ENCODE measurements around the gene FZR1. TPM values are rescaled to one million over a fixed set of nuclear protein-coding genes. Genes with fewer than 3 reads are reported as not detected.
A peak's percentile ranks its signal among the peaks of the same experiment; 100 is the strongest.

FZR1 gene
- total RNA-seq, 1 donor from 2014 or later = 51.9 TPM

DNA sequence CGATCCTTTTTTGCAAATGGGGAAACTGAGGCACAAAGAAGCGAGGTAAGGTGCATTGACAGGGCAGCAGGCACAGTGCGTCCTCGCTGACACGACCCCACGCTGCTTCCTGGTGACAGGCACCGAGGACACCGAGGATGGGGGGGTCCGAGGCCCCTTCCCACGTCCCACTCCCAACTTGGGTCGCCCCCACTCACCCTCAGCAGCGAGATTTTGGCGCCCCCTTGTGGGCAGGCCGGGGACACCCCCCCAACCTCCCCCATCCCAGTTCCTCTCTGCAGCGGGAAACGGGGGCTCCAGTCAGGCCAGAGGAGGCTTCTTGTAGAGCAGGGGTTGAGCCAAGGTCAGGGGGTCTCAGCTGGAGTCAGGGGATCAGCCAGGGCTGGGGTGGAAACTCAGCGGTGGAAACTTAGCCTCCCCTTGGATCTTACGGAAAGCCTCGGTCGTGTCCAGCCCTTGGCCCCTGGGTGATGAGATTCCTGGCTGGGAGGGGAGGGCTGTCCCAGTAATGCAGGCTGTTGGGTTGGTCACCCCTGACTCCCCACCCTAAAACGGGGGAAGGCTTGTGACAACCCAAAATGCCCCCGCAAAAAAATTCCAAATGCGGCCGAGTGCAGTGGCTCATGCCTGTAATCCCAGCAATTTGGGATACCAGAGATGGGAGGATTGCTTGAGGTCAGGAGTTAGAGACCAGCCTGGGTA lies 34.0 kb upstream of the FZR1 start:
- Histone ChIP-seq H3K4me3 (ENCODE audit: low read depth, low read length) (no peak overlapping the region), H3K27me3 (ENCODE audit: control insufficient read depth, insufficient read depth, low read length) (peaks cover 7% of the 10 kb centered on the region), H3K36me3 (ENCODE audit: control insufficient read depth, insufficient read depth, low read length) (no peaks in the 10 kb centered on the region)
- TF ChIP-seq, protein P1, sequence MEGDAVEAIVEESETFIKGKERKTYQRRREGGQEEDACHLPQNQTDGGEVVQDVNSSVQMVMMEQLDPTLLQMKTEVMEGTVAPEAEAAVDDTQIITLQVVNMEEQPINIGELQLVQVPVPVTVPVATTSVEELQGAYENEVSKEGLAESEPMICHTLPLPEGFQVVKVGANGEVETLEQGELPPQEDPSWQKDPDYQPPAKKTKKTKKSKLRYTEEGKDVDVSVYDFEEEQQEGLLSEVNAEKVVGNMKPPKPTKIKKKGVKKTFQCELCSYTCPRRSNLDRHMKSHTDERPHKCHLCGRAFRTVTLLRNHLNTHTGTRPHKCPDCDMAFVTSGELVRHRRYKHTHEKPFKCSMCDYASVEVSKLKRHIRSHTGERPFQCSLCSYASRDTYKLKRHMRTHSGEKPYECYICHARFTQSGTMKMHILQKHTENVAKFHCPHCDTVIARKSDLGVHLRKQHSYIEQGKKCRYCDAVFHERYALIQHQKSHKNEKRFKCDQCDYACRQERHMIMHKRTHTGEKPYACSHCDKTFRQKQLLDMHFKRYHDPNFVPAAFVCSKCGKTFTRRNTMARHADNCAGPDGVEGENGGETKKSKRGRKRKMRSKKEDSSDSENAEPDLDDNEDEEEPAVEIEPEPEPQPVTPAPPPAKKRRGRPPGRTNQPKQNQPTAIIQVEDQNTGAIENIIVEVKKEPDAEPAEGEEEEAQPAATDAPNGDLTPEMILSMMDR (IDR thresholded peaks at IDR 0.05; ENCODE audit: insufficient read depth, low read length, poor library complexity, severe bottlenecking) = peak; percentile 96
- DNase-seq (ENCODE audit: low read depth) = no peak

DNA sequence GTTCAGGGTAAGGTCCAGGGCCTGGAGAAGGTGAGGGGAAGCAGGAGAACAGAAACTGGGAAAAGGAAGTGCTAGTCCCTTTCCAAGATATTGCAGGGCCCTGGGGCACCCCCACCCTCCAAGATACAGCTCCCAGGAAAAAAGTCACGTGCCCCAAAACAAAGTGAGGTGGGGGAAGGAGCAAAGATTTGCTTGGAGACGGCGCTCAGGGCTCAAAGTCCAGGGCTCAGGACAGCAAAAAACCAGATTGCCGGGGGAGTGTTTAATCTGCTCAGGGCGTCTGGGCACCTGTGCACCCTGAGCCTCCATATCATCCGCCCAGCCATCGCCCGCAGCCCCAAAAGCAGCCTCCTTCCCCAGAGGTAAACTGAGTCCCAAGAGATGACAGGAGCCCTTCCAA lies 32.1 kb upstream of the FZR1 start:
- Histone ChIP-seq H3K27me3 (ENCODE audit: control insufficient read depth, insufficient read depth, low read length) (peaks cover 10% of the 10 kb centered on the region), H3K36me3 (ENCODE audit: control insufficient read depth, insufficient read depth, low read length) (no peaks in the 10 kb centered on the region), H3K4me3 (ENCODE audit: low read depth, low read length) (no peak overlapping the region)
- DNase-seq (ENCODE audit: low read depth) = no peak
- TF ChIP-seq, protein P1 (IDR thresholded peaks at IDR 0.05; ENCODE audit: insufficient read depth, low read length, poor library complexity, severe bottlenecking) = no peak

DNA sequence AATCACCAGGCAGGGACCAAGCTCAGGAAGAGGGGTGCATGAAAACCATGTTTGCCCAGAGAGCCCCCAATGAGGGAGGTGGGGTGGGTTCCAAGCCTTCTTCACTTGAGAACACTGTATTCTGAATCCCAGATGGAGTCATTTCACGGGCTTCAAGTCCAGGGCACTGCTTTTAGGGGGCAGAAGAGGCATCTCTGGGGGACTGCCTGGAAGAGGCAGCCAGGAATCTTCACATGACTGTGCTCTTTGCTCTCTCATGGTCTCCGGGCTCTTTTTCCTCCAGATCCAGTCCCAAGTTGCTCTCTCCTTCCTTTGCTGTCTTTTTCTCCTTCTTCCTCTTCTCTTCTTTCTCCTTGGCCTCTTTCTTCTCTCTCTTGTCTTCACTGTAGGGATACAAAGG lies 31.5 kb upstream of the FZR1 start:
- no peak overlapping the region for H3K4me3 ChIP-seq (ENCODE audit: low read depth, low read length)
- H3K36me3 ChIP-seq (ENCODE audit: control insufficient read depth, insufficient read depth, low read length) = no peaks in the 10 kb centered on the region
- TF ChIP-seq, protein P1 (IDR thresholded peaks at IDR 0.05; ENCODE audit: insufficient read depth, low read length, poor library complexity, severe bottlenecking) = no peak
- no peak for DNase-seq (ENCODE audit: low read depth)
- peaks cover 10% of the 10 kb centered on the region for H3K27me3 ChIP-seq (ENCODE audit: control insufficient read depth, insufficient read depth, low read length)

DNA sequence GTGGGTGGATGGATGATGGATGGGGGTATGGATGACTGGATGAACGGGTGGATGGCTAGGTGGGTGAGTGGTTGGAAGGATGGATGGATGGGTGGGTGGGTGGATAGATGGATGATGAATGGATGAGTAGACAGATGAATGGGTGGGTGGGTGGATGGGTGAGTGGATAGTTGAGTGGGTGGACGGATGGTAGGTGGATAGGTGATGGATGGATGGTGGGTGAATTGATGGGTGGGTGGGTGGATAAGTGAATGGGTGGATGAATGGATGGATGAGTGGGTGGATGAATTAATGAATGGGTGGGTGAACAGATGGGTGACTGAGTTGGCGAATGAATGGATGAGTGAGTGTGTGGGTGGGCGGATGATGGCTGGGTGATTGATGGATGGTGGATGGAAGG lies 30.7 kb upstream of the FZR1 start:
- H3K4me3 ChIP-seq (ENCODE audit: low read depth, low read length) = no peak overlapping the region
- DNase-seq (ENCODE audit: low read depth) = no peak
- TF ChIP-seq, protein P1 (IDR thresholded peaks at IDR 0.05; ENCODE audit: insufficient read depth, low read length, poor library complexity, severe bottlenecking) = no peak
- peaks cover 12% of the 10 kb centered on the region for H3K27me3 ChIP-seq (ENCODE audit: control insufficient read depth, insufficient read depth, low read length)
- no peaks in the 10 kb centered on the region for H3K36me3 ChIP-seq (ENCODE audit: control insufficient read depth, insufficient read depth, low read length)

DNA sequence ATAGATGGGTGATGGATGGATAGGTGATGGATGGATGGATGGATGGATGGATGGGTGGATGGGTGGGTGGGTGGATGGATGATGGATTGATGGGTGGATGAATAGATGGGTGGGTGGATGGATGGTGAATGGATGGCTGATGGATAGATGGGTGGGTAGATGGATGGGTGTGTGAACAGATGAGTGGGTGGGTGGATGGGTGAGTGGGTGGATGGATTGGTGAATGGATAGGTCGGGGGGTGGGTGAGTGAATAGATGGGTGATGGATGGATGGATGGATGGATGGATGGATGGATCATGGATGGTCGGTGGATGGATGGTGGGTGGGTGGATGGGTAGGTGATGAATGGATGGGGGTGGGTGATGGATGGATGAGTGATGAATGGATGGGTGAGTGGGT lies 29.3 kb upstream of the FZR1 start:
- no peak for DNase-seq (ENCODE audit: low read depth)
- TF ChIP-seq, protein P1 (IDR thresholded peaks at IDR 0.05; ENCODE audit: insufficient read depth, low read length, poor library complexity, severe bottlenecking) = no peak
- Histone ChIP-seq H3K27me3 (ENCODE audit: control insufficient read depth, insufficient read depth, low read length) (peaks cover 21% of the 10 kb centered on the region), H3K36me3 (ENCODE audit: control insufficient read depth, insufficient read depth, low read length) (no peaks in the 10 kb centered on the region), H3K4me3 (ENCODE audit: low read depth, low read length) (no peak overlapping the region)

DNA sequence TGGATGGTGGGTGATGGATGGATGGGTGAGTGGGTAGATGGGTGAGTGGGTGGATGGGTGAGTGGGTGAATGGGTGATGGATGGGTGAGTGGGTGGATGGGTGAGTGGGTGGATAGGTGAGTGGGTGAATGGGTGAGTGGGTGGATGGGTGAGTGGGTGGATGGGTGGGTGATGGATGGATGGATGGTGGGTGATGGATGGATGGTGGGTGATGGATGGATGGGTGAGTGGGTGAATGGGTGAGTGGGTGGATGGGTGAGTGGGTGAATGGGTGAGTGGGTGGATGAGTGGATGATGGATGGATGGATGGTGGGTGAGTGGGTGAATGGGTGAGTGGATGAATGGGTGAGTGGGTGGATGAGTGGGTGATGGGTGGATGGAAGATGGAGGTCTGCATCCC lies 28.6 kb upstream of the FZR1 start:
- Histone ChIP-seq H3K27me3 (ENCODE audit: control insufficient read depth, insufficient read depth, low read length) (peaks cover 27% of the 10 kb centered on the region), H3K36me3 (ENCODE audit: control insufficient read depth, insufficient read depth, low read length) (no peaks in the 10 kb centered on the region), H3K4me3 (ENCODE audit: low read depth, low read length) (no peak overlapping the region)
- no peak for DNase-seq (ENCODE audit: low read depth)
- TF ChIP-seq, protein P1 (IDR thresholded peaks at IDR 0.05; ENCODE audit: insufficient read depth, low read length, poor library complexity, severe bottlenecking) = no peak
